Inferior parietal cortex (tissue), 1 donor: ENCODE data around the gene NDUFB10.
"Not testable (repeated sequence)": the region's sequence is repeated elsewhere in the genome, so short reads cannot be mapped to it uniquely, and the experiment has no call there.

ENCODE experiments used
- DNase-seq: peaks from one replicate; pipeline ENCODE4 v3.0.0-alpha.2; 2016; ENCODE audit errors: extremely low spot score

NDUFB10 gene

DNA sequence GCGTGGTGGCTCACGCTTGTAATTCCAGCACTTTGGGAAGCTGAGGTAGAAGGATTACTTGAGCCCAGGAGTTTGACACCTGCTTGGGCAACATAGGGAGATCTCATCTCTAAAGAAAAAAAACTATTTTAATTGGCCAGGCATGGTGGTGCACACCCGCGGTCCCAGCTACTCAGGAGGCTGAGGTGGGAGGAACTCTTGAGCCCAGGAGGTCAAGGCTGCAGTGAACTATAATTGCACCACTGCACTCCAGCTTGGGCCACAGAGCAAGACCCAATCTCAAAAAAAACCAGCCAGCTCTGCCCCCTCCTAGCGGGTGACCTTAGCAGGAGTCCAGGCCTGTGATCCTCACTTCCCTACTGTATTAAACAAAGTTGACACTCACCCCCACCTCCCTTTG is 35.2 kb upstream of the NDUFB10 start:
- no peak for DNase-seq

DNA sequence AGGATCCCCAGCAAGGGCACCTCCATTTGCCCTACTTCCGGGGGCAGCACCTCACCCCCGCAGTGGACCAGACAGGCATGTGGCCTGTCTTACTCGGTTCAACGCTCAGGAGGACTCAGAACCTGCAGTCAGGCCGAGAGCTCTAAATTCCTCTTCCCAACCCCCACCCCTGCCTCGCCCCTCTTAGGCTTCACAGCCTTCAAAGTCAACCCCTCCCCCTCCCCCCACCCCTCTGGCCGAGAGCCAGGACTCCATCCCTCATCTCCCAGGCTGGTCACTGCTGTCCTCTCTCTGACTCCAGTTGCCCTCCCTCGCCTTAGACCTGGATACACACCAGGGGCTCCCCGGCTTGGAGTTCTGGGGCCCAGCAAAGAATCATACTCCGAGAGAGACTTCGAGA is 33.1 kb upstream of the NDUFB10 start:
- DNase-seq = no peak

GRCh38 chr16:1929105-1929504 is 30.2 kb upstream of the NDUFB10 start:
- DNase-seq = no peak

DNA sequence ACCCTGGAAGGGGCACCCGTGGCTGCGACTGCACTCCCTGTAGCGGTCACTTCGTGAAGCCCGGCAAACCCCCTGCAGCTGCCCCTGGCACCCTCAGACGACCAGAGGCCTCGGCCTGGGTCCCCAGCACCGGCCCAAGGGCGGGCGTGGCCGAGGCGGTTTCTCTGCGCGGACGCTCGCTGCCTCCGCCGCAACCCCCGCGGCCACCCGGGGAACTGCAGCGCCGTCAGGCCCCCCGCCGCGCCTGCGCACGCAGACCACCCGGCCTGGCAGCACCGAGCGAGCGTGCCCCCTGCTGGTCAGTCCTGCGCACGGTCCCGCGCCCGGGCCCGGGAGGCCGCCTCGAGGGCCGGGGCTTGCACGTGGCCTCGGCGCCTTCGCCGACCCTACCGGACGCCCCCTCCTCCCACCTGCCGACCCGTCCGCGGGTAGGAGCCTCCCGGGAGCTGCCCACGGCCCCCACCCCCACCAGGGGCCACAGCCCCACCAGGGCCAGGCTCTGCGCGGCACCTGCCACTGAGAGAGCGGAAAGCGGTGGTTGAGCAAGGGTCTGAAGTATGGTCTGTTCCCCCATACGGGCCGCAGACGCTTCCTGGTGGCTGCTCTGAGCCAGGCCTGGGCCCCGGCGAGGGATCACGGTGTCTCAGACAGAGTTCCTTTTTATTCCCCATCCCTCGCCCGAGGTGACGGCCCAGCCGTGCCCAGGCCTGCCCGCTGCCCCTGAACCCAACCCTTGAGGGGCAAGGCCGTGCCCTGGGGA is 29.6 kb upstream of the NDUFB10 start:
- DNase-seq = peak; percentile 78

DNA sequence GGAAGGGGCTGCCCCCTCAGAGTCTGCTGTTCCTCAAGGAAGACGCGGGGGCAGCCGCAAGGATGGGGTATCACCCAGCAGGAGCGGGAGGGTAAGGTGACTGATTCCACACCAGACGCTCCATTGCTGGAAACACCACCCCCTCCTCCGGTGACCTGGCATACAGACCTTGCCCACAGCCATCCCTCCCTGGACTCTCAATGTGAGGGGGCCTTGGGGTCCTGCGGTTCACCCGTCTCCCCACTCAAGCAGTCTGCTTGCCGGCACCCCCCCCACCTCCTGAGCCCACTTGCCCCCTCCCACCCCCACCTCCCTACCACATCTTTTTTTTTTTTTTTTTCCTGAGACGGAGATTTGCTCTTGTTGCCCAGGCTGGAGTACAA is 29.0 kb upstream of the NDUFB10 start:
- no peak for DNase-seq

GRCh38 chr16:1932050-1933028 is 27.0 kb upstream of the NDUFB10 start:
- no peak for DNase-seq

DNA sequence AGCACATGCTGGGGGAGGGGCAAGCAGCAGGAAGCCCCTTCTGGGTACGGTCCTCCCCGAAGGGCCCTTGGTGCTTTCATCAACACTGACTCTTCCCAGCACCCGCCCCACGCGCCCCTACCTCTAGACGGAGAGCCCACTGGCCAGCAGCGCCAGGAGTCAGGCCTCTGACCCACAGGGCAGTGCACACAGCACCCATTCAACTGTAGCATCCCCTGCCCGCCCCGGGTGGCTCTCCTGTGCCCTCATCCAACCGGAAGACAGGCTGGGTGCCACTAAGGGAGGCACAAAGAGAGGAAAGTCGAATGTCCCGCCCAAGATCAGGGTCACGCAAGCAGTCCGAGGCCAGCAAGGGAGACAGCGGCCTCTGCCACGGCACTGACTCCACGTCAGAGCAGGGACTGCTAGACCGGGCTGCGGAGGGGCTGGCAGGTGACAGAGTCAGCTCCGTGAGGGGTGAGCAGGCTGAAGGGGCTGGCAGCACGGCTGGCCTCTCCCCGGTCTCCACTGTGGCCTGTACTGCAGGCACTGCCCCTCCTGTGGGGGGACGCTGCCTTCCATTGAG is 26.2 kb upstream of the NDUFB10 start:
- no peak for DNase-seq

DNA sequence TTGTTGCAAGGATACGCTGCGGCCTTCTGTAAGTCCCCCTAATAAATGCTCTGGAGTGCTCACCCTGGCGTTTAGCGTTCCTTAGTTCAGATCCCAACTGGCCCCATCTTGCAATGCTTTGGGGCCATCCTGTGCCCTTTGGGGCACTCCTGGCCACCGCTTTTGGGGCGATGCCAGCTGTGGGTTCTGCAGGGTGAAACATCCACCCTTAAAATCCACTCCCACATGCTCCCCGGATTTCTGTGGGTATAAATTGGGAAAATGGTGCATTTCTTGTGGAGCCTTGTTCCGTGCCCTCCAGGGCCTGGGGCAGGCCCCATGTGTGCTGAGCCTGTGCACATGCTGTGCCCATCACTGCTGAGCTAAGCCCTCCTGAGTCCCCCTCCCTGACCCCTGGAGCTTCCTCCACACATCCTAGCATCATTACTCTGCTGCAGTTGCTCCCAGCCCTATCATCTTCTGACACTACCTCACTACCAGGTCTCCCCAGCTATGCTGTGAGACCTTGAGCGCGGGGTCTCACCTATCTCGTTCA is 22.3 kb upstream of the NDUFB10 start:
- no peak for DNase-seq

- DNase-seq = no peak
Observed at GRCh38 chr16:1938316-1938715, 21.0 kb upstream of the NDUFB10 start.

- no peak for DNase-seq
Observed at GRCh38 chr16:1938910-1939309, 20.4 kb upstream of the NDUFB10 start.

DNA sequence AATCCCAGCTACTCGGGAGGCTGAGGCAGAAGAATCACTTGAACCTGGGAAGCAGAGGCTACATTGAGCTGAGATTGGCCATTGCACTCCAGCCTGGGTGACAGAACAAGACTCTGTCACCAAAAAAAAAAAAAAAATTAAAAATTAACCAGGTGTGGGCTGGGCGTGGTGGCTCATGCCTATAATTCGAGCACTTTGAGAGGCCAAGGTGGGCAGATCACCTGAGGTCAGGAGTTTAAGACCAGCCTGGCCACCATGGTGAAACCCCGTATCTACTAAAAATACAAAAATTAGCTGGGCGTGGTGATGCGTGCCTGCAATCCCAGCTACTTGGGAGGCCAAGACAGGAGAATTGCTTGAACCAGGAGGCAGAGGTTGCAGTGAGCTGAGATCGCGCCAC is 19.5 kb upstream of the NDUFB10 start:
- not testable (repeated sequence) for DNase-seq

GRCh38 chr16:1940273-1941161 is 18.8 kb upstream of the NDUFB10 start:
- DNase-seq = no peak

DNA sequence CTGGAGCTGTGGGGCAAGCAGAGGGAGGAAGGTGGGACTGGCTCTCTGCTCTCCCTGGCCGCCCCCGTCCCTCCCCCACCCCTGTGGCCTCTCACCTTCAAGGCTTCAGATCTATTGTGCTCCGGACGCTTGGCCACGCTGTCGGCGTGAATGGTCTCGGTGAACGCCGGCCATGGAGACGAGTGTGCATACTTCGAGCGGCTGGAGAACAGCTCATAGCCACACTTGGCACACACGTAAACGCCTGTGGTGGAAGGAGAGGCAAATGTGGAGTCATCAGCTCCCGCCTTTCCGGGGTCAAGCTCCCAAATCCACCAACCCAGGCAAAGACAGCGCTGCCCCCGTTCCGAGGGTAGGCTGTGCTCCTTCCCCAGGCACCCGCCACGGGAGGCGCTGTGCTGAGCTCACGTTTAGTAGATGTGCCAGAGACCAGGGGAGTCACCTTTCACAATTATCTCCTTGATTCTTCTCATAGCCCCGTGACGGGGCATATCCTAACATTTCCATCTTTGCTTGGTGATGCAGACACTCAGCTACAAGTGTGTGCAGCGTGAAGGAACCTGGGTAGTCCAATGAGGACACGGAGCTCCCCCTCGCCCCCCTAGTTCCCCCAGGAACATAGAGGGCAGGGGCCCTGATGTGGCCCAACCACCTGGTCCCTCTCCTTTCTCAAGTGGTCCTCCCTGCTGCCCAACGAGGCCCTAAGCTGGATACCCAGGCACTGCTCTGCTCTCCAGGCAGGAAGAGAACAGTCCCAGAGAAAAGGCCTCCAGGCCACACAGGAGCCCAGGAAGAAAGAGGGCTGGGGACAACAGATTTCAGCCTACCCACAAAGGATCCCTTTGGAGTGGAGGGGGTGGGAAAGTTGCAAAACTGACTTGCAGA is 17.9 kb upstream of the NDUFB10 start:
- no peak for DNase-seq

- no peak for DNase-seq
Observed at GRCh38 chr16:1942047-1942809, 17.1 kb upstream of the NDUFB10 start.

- peak; percentile 97 for DNase-seq
Observed at GRCh38 chr16:1942810-1943726, 16.3 kb upstream of the NDUFB10 start, which contains the start of gene MSRB1. TSS of gene MSRB1 (minus strand) at chr16:1943199. CDS start at chr16:1943156, 43 bp downstream.

DNA sequence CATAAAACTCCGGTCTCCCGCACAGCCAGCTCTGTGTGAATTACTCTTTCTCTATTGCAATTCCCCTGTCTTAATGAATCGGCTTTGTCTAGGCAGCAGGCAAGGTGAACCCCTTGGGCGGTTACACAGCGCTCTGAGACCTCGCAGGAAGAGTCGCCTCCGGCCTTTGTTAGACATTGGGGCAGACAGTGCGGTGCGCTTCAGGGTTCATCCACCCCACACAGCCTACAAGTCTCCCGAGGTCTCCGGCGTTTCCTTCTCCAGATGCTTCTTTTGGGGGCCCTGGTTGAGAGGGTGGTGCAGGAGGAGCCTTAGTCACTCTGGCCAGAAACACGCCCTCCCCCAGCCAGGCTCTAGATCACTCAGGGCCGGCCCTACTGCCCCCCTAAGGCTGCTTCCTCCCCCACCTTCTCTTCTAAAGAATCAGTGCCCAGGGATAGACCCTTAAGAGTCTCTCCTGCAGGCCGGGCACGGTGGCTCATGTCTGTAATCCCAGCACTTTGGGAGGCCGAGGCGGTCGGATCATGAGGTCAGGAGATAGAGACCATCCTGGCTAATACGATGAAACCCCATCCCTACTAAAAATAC is 14.6 kb upstream of the NDUFB10 start:
- DNase-seq = no peak

GRCh38 chr16:1945559-1946391 is 13.6 kb upstream of the NDUFB10 start:
- no peak for DNase-seq
